ENCODE data around the gene DAP.

The DAP gene

GRCh38 chr5:10710513-10711128 is 50.4 kb downstream of the DAP start:
- DNase-seq (ENCODE audit: low spot score) (no peak), FAIRE-seq (no peak)

GRCh38 chr5:10709933-10710332 is 51.1 kb downstream of the DAP start:
- FAIRE-seq (no peak), DNase-seq (ENCODE audit: low spot score) (no peak)

- FAIRE-seq (no peak), DNase-seq (ENCODE audit: low spot score) (peak; percentile 17)
These were observed 51.6 kb downstream of the DAP start for GRCh38 chr5:10709409-10709808.

DNA sequence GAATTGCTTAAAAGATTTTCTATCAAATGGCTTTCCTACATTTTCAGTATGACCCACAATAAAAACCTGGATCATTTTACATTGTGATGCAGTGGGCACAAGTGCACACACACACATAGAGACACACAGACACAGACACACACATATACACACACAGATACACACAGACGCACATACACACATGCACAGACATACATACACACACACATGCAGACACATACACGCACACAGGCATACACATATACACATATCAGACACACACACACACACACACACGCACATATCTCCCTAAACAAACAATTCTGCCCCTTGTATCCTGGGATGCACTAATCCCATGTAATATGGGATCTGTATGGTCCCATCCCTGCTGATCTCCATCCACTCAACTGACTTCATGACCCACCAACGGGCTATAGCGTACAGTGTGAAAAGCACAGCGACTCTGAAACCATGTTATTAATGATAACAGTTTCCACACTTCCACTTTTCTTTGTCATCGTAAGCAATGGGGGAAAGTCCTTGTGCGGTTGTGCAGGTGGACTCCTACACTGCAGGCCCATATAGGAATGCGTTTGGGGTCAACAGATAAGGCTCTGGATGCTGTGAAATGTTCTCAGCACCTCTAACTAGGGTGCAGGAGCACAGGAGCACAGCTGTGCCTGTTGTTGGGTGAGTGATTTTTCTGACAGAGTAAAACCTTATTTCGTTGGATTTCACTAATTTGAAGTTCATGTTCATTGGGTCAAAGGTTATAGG is 52.7 kb downstream of the DAP start:
- FAIRE-seq (no peak), DNase-seq (ENCODE audit: low spot score) (no peak)

- peak; percentile 28 for DNase-seq (ENCODE audit: low spot score)
- FAIRE-seq = no peak
These were observed 53.6 kb downstream of the DAP start for GRCh38 chr5:10707198-10708142.

DNA sequence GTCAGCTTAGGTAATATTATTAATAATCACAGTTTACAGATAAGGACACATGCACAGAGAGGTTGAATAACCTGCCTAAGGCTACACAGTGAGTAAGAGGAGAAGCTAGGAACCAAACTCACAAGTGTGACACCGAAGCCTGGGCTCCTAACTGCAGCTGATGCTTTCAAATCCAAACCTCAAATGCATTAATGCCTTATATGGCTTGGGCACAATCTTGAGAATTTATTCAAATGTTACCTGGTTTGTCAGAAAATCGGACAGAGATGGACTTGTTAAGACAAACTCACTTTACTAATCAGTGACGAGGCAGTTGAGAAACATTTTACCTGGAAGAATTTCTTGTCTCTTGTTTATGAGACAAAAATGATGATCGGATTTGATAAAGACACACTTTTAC is 54.7 kb downstream of the DAP start:
- DNase-seq (ENCODE audit: low spot score) = no peak
- no peak for FAIRE-seq

GRCh38 chr5:10705747-10706146 is 55.3 kb downstream of the DAP start:
- no peak for FAIRE-seq
- DNase-seq (ENCODE audit: low spot score) = peak; percentile 43

DNA sequence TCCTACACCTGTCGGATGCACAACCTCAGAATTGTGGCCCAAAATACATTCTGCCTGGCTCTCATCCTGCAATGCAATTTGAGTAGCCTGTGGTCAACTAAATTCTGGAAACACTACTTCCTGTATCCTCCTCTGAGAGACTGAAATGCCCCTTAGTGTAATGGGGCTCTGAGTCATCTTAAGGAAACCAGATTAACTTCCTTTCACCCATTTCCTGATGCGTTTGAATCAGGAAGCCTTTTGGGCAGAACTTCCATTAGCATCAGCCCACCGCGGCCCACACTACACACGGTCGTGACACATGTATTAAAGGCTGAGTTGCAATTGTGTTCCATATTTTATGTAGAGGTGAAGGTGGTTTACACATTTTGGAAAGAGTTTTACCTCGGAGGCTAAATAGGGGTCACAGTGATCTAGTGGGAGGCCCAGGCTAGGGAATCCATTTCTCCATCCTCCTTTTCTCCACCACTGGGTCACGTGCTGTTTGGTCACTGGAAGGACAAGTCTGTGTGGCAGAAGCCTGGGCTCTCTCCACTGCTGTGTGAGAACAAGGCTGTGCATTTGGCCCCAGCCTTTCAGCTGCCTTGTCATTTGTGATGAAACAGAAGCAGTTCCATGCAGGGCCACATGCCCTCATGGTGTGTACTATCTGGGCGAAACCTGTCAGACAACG is 55.9 kb downstream of the DAP start:
- peak; percentile 39 for FAIRE-seq

DNA sequence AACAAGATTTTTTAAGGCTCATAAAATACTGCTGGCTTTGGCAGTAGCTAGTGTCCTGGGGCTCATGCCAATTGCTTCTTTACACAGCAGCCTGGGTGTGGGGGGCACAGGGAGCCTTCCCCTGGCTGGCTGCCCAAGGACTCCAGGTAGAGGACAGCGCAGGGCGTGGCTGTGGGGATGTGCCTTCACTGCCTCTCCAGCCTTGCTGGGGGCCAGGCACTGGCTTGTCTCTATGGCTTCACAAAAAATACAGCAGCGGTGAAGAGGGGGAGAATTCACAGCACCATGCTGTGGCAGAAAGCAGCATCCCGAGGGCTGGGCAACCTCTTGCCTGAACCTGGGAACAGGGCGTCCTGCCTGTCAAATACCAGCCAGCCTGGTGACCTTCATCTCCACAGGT is 57.4 kb downstream of the DAP start:
- DNase-seq (ENCODE audit: low spot score) = no peak

More for the DNA sequence above, 55.9 kb downstream of the DAP start:
- DNase-seq (ENCODE audit: low spot score) = peak; percentile 70

DNA sequence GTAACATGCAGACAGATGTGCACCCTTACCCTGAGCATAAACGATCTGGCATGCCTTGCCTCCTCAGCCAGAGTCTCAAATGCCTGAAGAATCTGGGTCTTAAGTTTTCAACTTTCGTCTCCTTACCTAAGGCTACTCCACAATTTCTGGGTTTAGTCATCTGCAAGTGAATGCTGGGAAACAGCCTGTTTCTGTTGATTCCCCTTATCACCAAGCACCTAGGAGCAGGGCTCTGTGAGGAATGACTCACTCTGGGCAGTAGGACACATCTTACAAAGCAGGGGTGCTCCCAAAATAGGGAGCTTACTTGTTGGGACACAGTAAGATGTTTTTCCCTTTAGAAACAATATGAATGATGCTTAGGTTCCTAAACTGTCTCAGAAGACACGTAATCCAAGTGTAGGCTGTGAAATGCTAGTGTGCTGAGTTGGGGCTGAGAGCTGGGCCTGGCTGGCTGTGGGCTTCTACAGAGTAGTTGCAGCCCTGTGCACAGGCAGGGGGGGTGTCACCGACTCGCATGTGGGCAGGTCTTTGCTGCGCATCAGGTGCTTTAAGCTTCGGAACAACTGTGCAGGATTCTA is 58.0 kb downstream of the DAP start:
- DNase-seq (ENCODE audit: low spot score) (peak; percentile 77), FAIRE-seq (no peak)

More for the DNA sequence above, 57.4 kb downstream of the DAP start:
- no peak for FAIRE-seq

DNA sequence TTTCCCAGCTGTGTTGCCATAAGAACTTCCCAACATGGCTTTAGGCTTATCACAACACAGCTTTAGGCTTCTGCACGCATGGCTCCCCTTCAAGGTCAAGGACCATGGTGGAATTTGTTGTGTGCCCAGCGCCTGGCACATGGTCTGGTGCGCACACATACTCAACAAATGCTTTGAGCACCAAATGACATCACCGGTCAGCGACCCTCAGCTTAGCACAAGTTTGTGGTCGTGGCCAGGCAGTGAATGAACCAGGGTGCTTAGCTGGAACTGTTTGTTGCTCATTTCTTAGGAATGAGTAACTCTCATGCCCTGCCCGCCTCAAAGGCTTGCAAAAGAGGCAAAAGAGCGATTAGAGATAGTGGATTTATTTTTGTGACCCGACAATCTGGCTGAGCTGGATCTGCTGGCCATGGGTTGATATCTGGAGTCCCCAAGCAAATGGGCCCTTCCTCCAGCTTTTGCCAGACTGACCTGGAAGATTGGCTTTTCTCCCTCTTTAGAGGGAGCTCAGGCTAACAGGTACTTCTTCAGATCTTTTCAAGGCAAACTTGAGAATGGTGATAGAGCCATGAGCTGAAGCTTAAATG is 58.9 kb downstream of the DAP start:
- DNase-seq (ENCODE audit: low spot score) (peak; percentile 100), FAIRE-seq (peak; percentile 98)

GRCh38 chr5:10701567-10702039 is 59.4 kb downstream of the DAP start:
- FAIRE-seq (no peak), DNase-seq (ENCODE audit: low spot score) (peak; percentile 41)

DNA sequence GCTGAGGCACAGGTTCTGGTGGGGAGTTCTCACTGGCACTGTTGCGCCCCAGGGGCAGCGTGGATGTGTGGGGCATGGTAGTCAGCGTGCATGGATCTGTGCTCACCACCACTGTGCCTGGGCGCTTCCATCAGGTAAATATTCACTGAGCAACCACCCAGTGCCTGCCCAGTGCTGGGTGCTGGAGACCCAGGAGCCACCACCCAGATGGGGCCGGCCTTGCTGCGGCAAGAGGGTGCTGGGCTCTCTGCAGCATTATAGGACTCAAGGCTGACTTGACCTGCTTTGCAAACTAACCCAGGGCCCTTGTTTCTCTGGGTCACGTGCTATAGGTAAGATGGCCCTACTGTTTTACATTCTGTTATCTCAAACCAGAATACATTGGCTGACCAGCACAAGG is 60.5 kb downstream of the DAP start:
- DNase-seq (ENCODE audit: low spot score) (no peak), FAIRE-seq (no peak)

GRCh38 chr5:10699987-10700386 is 61.0 kb downstream of the DAP start:
- FAIRE-seq (no peak), DNase-seq (ENCODE audit: low spot score) (no peak)

DNA sequence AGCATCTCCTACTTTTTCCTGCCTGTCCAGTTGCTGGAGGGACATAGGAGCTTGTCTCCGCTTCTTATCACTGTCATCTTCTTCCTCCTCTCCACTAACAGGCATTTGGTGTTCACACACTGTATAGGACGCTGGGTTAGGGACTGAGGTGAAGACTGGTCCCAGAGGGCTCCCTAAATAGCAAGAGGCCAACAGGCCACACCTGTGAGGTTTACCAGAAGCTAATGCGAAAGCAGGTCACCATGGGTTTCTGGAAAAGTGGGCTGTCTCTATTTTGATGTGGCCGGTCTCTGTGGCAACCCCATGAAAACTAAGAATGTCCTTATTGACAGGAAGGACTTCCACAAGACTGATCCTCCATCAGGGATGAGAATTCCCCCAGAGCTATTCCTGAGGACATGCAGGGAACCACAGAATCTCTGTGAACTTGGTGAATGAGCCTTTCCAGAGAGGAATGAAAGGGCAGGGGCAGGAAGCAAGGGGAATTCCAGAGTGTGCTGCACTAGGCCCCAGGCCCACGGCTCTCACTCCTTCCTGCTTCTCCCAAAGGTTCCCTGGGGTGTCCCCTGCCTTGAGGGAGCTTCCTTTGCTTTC is 61.7 kb downstream of the DAP start:
- no peak for FAIRE-seq
- DNase-seq (ENCODE audit: low spot score) = peak; percentile 70

GRCh38 chr5:10695759-10696543 is 65.1 kb downstream of the DAP start:
- FAIRE-seq (no peak), DNase-seq (ENCODE audit: low spot score) (peak; percentile 64)

DNA sequence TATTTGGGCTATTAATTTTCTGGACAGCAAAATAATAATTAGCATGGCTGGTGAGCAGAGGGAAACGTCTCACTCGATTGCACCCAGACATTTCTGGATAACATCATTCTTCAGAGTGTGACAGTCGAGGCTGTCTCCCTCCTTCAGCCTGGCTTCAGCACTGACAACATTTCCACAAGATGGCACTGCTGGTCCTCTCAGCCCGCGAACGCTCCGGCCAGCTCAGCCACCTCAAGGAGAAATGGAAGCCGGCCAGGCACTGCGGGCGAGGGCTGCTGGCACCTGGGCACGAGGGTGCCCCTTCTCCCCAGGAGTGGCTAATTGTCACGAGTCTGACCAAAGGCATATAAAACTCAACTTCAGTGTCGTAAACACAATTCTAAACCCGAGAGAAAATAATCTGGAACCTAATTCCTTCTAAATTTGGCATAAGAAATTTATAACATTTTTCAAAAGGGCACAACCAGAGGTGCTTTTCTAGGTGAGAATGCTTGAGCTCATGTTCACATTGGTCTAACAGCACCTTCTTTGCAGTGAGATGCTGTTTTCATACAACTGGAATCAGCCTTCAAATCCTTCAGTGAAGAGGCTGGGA is 65.9 kb downstream of the DAP start:
- DNase-seq (ENCODE audit: low spot score) (peak; percentile 80), FAIRE-seq (peak; percentile 69)

DNA sequence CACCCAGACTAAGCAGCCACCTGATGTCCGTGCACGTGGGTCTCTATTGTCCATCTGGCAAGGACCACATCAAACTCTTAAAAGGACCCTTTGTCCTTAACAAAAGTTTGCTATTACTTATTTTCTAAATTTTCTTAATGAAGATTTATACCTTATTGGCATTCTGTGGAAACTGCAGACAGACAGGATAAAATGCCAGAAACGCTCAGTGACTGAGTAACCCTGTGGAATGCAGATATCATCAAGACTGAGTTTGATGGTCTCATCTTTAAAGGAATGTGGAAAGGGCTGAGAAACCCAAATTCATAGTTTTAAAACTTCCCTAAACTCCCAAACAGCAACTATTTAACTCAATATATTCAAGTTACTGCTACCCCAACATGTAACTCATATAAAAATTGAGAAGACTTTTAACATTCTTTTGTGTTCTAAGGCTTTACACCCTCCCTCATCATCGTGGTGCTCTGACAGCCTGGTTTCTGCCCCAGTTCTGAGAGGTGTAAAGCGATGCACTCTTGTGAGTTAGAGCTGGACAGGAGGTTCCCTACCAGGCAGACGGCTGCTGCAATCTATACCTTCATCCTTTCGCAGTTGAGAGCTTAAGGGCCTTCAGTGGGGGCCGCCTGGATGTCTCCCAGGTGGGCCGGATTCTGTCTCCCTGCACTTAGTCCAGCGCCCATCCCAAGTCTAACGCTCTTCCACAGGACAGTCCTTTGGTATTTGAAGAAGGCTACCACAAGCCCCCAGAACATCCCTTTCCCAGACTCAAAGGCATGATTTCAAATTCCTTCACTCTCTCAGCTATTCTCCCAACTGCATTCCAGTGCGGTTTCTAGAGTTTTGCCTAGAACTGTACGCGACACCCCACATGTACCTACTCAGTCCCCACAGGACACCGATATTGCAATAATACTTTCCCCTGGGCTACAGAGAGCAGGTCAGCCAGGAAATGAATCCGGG is 68.9 kb downstream of the DAP start:
- DNase-seq (ENCODE audit: low spot score) = peak; percentile 75
- peak; percentile 82 for FAIRE-seq

Measured in RCC 7860 (cell line).